NOMO-1 (cell line): ENCODE measurements around the gene GGCX.

Experiments
- DNase-seq, 2 experiments: peaks; one replicate each; lab custom pipeline; 2025; ENCODE audit not compliant: unreplicated experiment in 2 of 2; lab: John Stamatoyannopoulos, UW

The GGCX gene

DNA sequence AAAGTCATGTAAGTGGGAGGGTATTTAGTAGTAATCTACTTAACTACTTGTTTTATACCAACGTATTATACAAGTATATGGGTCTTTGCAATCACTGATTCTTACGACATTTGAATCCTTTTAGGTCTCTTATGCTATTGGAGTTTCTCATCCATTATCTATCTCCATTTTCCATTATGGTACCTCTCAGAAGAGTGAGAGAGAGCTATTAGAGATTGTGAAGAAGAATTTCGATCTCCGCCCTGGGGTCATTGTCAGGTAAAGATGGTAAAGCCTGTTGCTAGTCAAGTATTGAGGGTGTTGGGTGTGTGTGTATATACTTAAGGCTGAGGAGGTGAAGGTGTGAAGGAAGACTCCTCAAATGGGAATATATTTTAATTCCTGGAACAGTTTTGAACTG is 18.5 kb downstream of the GGCX start:
- no peak for DNase-seq

DNA sequence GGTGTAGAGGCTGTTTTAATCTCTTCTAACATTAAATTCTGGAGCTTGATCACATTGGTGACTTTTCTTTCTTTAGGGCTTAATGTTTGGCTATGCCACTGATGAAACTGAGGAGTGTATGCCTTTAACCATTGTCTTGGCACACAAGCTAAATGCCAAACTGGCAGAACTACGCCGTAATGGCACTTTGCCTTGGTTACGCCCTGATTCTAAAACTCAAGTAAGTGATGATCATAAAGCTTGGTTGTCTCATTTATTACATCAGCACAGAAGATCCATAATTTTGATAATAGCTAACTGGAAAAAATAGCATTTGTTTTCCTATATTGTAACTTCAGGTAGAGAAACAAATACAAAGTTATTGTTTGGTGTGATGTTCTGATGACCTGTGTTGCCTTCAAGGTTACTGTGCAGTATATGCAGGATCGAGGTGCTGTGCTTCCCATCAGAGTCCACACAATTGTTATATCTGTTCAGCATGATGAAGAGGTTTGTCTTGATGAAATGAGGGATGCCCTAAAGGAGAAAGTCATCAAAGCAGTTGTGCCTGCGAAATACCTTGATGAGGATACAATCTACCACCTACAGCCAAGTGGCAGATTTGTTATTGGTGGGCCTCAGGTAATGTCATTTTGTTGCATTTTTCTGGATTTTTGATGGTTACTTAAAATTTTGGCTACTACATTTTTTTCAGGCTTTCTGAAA is 19.4 kb downstream of the GGCX start:
- DNase-seq: no peak

DNA sequence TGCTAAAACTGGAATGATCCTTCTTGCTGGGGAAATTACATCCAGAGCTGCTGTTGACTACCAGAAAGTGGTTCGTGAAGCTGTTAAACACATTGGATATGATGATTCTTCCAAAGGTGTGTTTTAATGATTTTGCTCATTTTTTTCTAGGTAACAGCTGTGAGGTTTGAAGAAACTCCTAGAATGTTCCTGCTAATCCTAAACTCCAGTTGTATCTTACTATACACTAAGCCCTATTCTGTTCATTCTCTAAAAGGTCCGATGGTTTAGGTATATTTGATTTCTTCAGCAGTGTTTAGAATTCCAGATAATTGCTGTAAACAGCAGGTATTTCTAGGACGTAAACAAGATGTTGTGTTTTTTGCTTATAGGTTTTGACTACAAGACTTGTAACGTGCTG is 20.0 kb downstream of the GGCX start:
- DNase-seq: no peak

DNA sequence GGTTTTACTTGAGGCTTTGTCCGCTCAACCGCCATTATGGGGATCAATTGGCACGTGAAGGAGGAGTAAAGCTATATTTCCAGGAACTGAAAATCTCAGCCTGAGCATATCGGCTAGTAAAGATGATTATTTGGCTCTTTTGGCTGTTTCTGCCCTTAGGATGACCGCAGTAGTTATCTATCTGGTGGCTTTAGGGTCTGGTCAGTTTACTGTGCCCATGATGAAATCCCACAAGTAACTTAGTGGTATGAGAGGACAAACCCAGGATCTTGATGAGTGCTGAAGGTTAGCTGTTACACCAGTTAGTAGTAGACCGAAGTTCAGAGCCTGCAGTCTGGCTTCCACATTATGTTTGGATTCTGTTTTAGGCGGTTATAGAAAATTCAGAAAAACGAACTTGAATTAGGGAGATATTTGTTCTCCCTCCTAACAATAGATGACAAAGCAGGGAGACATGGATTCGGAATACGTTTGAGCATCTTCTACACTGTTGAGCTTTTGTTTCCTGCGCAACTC is 21.1 kb downstream of the GGCX start:
- peak in 1 of 2 experiments; percentile 34 for DNase-seq

DNA sequence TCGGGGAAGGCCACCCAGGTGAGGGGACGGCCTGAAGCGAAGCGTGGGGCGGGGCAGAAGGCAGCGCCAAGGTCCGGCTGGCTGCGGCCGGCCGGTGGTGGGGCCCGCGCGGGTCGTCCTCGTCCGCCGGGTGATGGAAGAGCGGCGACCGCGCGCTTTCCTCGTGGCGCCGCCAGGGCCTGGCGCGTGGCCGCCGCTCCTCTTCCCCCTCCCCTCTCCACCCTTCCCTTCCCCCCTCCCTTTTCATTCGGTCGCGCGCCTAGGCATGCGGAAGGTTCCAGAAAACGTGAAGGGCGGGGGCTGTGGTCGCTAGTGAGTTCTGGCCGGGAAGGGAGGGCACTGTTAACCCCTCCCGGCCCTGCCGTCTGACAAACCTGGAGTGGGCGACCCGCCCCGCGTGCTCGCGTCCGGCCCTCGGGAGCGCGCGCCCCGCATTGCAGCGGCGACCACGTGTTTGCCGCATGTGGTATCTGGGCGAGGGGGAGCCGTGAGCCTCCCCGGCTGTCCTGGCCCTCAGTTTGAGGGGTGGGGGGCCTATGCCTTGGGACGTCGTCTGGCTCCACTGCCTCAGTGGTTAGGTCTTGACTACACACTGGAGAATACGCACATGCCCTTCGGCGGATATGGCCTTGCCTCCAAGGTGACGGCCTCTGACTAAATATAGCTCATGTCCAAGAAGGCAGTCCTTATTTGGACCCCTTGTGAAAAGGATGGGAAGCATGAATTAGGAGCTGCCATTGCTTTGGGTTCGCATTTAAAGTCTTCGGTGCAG is 21.7 kb downstream of the GGCX start:
- DNase-seq: peak; percentile 49 to 62

DNA sequence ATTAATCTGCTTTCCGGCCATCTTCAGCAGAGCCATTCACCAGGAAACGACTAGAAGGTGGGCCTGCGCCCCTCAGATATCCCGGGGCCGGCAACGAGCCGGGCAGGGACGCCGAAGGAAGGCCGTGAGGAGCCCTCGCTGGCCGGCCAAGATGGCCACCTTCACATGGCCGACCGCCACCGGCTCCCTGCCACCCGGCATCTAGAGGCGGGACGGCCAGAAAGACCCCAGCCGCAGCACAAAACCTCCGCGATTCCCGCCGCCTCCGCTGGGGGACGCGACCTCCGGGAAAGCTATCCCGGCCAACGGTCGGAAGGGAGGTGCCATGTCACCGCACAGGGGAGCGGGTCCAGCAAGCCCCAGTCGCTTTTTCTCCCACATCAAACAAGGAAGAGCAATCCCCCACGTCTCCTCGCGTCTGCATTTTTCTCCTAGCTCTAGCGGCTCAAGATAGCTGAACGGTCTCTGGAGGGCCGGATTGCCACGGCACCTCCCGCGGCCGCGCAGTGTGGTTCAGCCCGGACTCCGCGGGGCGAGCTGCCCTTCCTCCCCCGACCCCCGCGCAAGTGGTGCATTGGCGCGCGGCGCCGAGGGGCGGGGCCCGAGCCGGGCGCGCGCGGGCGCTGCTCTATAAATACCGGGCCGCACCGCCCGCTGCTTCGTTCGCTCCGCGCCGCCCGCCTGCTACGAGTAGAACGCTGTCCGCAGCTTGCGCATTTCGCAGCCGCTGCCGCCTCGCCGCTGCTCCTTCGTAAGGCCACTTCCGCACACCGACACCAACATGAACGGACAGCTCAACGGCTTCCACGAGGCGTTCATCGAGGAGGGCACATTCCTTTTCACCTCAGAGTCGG is 22.6 kb downstream of the GGCX start, which contains the start of gene MAT2A:
Gene MAT2A, plus strand, starts transcription at position 662 of the 854 bp plus-strand sequence. Its CDS starts 120 bp downstream, at position 782.
- peak; percentile 89 to 92 for DNase-seq

DNA sequence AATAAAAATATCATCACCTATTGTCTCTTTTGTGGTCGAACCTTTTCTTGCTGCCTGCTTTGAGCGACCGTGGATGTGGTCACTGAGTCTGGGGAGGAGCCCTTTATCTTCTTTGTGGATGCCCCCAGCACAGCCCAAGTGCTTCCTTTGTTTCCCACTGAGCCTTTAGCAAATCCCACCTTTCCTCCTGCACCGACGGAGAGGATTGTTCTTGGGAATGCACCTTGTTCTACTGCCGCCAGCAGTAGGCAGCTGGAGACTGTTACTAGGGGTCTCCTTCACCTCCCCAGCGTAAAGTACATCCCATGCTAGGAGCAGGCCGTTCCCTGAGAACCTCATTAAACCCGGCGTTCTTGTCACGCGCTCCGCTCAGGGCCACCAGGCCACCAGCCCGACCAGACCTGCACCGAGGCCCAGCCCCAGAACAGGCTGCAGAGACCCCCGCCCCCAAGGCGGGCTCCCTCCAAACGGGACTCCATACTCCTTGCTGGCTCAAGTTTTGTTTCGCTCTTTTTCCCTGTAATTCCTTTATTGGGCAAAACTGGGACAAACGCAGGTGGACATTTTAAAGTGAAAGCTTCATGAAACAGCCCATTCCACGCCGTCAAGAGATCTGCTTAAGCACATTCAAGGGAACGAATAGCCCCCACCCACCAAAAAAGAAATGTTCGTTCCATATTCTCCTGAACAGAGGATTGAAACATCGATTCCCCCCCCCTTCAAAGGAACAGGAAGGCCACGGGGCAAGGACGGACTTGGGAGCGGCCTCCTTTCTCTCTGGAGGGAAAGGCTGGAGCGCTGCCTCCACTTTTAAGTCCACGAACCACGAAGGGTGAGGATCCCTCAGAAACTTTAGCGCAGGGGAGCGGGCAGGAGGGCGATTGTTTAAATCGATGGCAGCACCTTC is 23.4 kb downstream of the GGCX start:
- DNase-seq: peak; percentile 35 to 47

DNA sequence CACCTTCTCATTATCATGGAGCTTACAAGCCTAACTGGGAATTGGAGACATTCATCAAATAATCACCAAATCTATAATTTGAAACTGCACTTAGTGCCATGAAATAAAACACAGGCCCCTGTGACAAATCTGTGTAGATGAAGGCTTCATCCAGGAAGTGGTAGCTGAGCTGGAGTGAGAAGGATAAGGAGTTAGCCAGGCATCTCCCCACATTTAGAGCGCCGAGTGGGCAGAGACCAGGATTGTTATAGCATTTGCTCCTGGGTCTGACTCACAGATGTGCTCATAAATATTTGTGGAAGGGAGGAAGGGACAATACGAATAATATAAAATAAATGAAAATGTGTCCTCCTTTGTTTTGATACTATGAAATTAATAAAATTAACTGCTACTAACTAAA is 24.8 kb downstream of the GGCX start:
- no peak for DNase-seq

DNA sequence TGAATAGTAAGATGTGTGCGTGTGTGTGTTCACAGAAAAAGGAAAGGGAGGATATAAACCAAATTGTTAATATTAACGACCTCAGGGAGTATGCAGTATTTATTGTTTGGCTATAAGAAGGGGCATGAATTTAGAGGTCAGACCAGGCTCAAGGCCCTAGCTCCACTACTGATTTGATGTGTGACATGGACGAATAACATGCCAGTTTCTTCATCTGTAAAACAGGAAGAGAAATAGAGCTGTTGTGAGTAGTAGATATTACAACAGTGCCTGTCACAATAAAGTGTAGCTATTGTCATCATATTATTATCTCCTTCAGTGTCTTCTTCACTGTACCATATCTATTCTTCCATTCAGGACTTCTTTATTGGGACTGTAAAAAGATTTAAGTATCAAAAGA is 26.4 kb downstream of the GGCX start:
- DNase-seq: peak in 1 of 2 experiments; percentile 80

DNA sequence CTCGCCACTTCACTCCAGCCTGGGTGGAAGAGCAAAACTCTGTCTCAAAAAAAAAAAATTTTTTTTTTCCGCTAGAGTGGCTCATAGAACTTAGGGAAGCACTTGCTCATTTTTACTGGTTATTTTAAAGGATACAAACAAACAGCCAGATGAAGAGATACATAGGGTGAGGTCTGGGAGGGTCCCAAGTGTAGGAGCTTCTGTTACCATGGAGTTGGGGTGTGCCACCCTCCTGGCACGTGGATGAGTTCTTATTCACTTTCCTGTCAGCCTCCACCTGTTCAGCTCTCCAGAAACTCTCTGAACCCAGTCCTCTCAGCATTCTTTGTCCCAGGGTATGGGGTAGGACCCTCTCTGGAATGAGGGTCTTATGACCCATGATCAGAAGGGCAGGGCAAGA is 27.2 kb downstream of the GGCX start:
- DNase-seq: no peak

DNA sequence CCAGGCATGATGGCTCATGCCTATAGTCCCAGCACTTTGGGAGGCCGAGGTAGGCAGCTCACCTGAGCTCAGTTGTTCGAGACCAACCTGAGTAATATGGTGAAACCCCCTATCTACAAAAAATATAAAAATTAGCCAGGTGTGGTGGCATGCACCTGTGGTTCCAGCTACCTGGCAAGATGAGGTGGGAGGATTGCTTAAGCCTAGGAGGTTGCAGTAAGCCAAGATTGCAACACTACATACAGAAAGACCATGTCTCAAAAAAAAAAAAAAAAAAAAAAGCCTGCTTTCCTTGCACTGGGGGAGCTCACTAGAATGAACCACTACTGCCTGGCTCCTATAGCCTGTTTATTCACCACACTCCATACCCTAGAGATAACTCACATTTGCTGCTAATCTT is 29.7 kb downstream of the GGCX start:
- no peak for DNase-seq

DNA sequence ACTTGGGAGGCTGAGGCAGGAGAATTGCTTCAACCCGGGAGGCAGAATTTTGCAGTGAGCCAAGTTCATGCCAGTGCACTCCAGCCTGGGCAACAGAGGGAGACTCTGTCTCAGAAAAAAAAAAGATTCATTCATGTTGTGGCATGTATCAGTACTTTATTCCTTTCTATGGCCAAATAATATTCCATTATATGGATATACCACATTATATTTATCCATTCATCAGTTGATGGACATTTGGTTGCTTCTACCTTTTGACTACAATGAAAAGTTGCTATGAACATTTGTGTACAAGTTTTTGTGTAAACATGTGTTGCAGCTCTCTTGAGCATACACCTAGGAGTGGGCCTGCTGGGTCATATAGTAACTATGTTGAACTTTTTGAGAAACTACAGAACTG is 31.5 kb downstream of the GGCX start:
- DNase-seq: no peak

DNA sequence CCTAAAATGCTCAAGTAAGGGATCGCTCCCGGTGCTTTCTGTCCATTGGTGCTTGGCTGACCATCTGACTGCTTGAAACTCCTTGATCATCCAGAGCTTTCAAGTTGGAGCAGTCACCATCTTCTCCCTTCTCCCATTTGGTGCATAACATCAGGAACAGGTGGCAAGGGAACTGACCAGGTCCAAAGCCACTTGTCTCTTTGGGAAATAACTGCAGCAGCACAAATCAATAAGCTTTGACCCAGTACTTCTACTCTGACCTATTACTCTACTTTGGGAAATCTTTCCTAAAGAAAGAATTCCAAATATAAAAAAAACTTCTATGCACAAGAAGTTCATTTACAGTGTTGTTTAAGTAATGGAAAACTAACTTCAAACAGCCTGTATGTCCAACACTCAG is 32.9 kb downstream of the GGCX start:
- DNase-seq: no peak

DNA sequence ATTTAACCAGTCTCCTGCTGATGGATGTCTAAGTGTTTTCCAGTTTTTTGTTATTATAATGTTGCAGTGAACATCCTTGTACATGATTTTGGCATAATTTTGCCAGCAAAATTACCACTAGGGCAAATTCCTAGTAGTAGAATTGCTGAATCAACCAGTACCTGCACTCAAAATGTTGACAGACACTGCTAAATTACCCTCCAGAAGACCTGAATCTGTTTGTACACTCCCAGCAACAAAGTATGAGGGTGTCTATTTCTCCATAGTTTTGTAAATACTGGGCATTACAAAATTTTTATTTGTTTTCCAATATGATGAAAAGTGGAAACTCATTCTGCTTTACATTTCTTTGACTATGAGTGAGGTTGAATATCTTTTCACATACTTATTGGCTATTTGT is 33.5 kb downstream of the GGCX start:
- DNase-seq: no peak

DNA sequence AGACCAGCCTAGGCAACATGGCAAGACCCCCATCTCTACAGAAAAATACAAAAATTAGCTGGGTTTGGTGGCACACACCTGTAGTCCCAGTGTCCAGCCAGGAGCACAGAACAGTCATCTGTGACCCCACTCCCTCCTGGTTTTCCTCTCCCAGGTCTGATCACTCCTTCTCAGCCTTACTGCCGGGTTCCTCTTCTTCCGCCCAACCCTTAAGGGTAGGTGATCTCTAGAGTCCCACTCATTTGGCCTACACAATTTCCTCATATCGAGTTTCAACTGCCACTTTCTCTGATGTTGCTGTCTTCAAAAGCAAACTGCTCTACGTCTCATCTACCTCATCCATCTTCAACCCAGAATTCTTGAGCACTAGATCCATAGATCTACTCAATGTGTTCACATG is 35.7 kb downstream of the GGCX start:
- DNase-seq: peak; percentile 62 to 79

DNA sequence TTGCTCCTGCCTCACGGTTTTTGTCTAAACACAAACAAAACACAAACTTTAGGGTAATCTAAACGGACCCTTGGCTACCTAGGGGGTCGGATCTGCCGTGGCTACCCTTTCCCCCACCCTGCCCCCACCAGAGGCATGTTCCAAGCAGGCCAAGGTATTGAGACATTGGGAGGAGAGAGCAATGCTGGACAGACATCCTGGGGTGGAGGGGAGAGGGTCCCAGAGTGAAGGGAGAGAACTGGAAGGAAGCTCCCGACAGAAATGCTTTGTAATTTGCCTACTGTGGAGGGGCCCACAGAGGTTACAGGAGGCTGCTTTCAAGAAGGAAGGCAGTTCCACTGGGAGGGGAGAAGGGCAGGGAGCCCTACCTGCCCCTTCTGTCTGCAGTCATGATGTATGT is 36.3 kb downstream of the GGCX start:
- DNase-seq: no peak

DNA sequence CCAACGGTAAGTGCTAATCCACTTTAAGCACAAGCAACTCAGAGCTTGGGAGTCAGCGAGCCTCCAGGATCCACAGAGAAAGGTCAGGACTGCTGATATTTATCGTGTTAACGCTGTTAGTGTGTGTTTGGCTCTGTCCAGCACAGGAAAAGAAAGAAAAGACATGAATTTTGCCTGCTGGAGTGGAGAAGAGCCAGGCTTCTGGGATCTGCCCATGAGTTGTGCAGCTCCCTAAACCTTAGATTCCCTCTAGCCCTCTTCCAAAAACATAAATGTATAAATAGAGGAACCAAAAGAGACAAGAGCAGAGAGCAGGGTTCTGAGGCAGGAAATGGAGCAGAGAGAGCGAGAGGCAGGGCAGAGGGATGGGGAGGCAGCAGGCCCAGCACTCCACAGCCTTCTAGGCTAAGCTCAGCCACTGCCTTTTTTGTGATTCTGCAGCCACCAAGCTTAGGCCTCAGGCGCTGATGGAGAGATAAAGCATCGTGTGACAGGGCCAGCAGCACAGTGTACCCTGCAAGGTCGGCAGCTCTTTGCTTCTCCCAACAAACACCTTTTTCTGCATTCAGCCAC is 36.9 kb downstream of the GGCX start:
- peak; percentile 60 to 70 for DNase-seq

DNA sequence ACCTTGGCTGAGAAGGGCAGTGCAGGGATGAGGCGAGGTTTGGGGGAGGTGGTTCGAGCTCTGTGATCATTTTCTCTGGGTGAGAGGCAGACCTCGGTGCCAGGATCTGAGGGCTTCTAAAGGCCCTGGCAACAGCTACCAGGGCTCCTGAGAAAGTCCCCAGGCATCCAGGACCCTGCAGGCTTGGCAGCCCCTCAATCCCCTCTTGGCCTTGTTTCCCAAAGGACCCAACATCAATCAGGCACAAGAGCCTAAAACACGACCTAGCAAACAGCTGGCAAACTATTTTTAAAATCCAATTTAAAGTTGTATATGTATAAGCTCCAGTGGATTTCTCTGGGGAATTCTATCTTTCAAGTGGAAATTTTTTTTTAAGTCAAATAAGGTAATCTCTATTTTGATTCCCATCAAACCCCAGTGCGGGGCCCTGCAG is 37.4 kb downstream of the GGCX start:
- DNase-seq: no peak

DNA sequence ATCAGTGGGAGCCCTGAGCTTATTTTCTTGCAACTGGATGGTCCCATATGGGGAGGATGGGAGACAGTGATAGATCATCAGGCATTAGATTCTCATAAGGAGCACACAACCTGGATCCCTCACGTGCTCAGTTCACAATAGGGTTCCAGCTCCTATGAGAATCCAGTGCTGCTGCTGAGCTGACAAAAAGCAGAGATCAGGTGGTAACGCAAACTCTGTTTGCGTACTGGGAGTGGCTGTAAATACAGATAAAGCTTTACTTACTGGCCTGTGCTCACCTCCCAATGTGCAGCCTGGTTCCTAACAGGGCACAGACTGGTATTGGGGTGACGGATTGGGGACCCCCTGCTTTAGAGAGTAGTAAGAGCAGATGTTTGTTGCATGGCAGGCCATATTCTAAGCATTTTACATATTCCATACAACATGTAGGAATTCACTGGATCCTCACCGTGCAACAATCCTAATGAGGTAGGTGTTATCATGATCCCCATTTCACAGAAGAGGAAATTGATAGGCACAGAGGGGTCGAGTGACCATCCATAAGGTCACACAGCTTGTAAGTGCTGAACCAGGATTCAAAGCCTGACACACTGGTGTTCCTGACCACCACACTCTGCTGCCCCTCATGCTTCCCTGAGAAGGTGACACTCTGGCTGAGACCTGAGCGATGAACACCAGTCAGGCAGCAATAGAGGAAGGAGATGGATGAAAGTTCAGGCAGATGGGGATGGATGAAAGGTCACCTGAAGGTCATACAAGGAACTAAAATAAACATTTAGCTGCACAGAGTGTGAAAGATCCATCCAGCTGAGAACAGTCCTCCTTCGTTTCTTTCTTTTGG is 38.0 kb downstream of the GGCX start:
- no peak for DNase-seq
